CD14-positive monocyte (primary cell): ENCODE results near the gene DIDO1. TPM values are rescaled to one million over a fixed set of nuclear protein-coding genes. Genes with fewer than 3 reads are reported as not detected.

ENCODE experiments used
- DNase-seq, 3 donors: peaks; one replicate each; pipeline ENCODE4 v3.0.0-alpha.2; 2011 to 2022
- H2AFZ ChIP-seq: 2 replicates; pipeline ENCODE4 v1.6.0; 2012; ENCODE audit warnings: mild to moderate bottlenecking, low read depth, low read length, inconsistent platforms; ENCODE audit not compliant: insufficient read depth, poor library complexity, severe bottlenecking
- H3K27ac ChIP-seq, 2 donors: 1 replicate in 1 of 2; 2 replicates in 1 of 2; pipeline ENCODE4 v1.5.1; 2012 to 2013; ENCODE audit warnings: low read length in 2 of 2, control low read depth in 1 of 2, inconsistent platforms in 1 of 2, low read depth in 1 of 2, mild to moderate bottlenecking in 1 of 2
- H3K27me3 ChIP-seq, 2 donors: one replicate each; pipeline versions ENCODE4 v1.6.0 to v1.6.1; 2011 to 2013; ENCODE audit warnings: low read length in 2 of 2; ENCODE audit not compliant: control insufficient read depth in 2 of 2, insufficient read depth in 2 of 2
- H3K36me3 ChIP-seq, 2 donors: replicated peaks in 1 of 2; 1 replicate in 1 of 2; 2 replicates in 1 of 2; pipeline versions ENCODE4 v1.5.1 to v1.6.1; 2012 to 2013; ENCODE audit warnings: low read length in 2 of 2, control low read depth in 1 of 2, inconsistent platforms in 1 of 2, mild to moderate bottlenecking in 1 of 2; ENCODE audit not compliant: insufficient read depth in 2 of 2, control insufficient read depth in 1 of 2
- H3K4me1 ChIP-seq, 2 donors: 1 replicate in 1 of 2; 2 replicates in 1 of 2; pipeline versions ENCODE4 v1.5.1 to v1.6.1; 2012 to 2013; ENCODE audit warnings: low read length in 2 of 2, control low read depth in 1 of 2, inconsistent platforms in 1 of 2, mild to moderate bottlenecking in 1 of 2, moderate library complexity in 1 of 2; ENCODE audit not compliant: insufficient read depth in 2 of 2, control insufficient read depth in 1 of 2
- H3K4me2 ChIP-seq: replicated peaks from 2 replicates; pipeline ENCODE3; 2012; ENCODE audit warnings: low read length, moderate library complexity, mild to moderate bottlenecking; ENCODE audit not compliant: poor library complexity, severe bottlenecking; ENCODE audit errors: extremely low read depth
- H3K4me3 ChIP-seq, 3 experiments: fragments of 200-600 bp in 1 of 3; sonication (generic) in 1 of 3; replicated peaks in 1 of 3; 1 replicate in 2 of 3; 2 replicates in 1 of 3; pipeline ENCODE4 v1.5.1; 2011 to 2013; ENCODE audit warnings: low read length in 3 of 3, mild to moderate bottlenecking in 3 of 3, control low read depth in 2 of 3, low read depth in 2 of 3, inconsistent platforms in 1 of 3, moderate library complexity in 1 of 3
- H3K79me2 ChIP-seq: 2 replicates; pipeline ENCODE4 v1.6.0; 2012; ENCODE audit warnings: mild to moderate bottlenecking, control low read depth, inconsistent platforms, low read length, moderate library complexity; ENCODE audit not compliant: insufficient read depth
- H3K9ac ChIP-seq: 2 replicates; pipeline ENCODE4 v1.6.0; 2017; ENCODE audit warnings: low read length, mild to moderate bottlenecking; ENCODE audit not compliant: insufficient read depth, poor library complexity, severe bottlenecking
- H3K9me3 ChIP-seq, 2 donors: replicated peaks in 1 of 2; 1 replicate in 1 of 2; 2 replicates in 1 of 2; pipeline versions ENCODE4 v1.5.1 to v1.6.1; 2012 to 2013; ENCODE audit warnings: low read length in 2 of 2, control low read depth in 1 of 2; ENCODE audit not compliant: control insufficient read depth in 1 of 2, insufficient read depth in 1 of 2
- H4K20me1 ChIP-seq: 2 replicates; pipeline ENCODE4 v1.6.0; 2012; ENCODE audit warnings: mild to moderate bottlenecking, low read length, control low read depth, moderate library complexity; ENCODE audit not compliant: insufficient read depth
- H3K27ac Mint-ChIP-seq, 7 donors: one replicate each; pipeline ENCODE4 v1.8.0; 2020; ENCODE audit warnings: mild to moderate bottlenecking in 7 of 7, mixed read lengths in 7 of 7, moderate library complexity in 6 of 7, inconsistent platforms in 2 of 7
- H3K27me3 Mint-ChIP-seq, 3 donors: one replicate each; pipeline ENCODE4 v1.8.0; 2021 to 2022; ENCODE audit warnings: low read depth in 3 of 3, mild to moderate bottlenecking in 3 of 3, mixed read lengths in 3 of 3, moderate library complexity in 3 of 3, inconsistent platforms in 1 of 3
- H3K36me3 Mint-ChIP-seq, 2 donors: one replicate each; pipeline ENCODE4 v1.8.0; 2020; ENCODE audit warnings: mixed read lengths in 2 of 2, inconsistent platforms in 1 of 2, mild to moderate bottlenecking in 1 of 2
- H3K4me1 Mint-ChIP-seq: one replicate; pipeline ENCODE4 v1.8.0; 2020; ENCODE audit warnings: mild to moderate bottlenecking, mixed read lengths
- H3K4me3 Mint-ChIP-seq, 2 donors: one replicate each; pipeline ENCODE4 v1.8.0; 2020; ENCODE audit warnings: mild to moderate bottlenecking in 2 of 2, mixed read lengths in 2 of 2, moderate library complexity in 1 of 2
- H3K9me3 Mint-ChIP-seq, 7 donors: one replicate each; pipeline ENCODE4 v1.8.0; 2020 to 2022; ENCODE audit warnings: mixed read lengths in 7 of 7, mild to moderate bottlenecking in 6 of 7, moderate library complexity in 6 of 7, inconsistent platforms in 2 of 7
- CTCF ChIP-seq: fragments of 200-600 bp; IDR thresholded peaks from one replicate; pipeline ENCODE4 v1.8.0; 2022; ENCODE audit warnings: antibody characterized with exemption, mild to moderate bottlenecking
- WGBS: methylation state at CpG from one replicate; pipeline ENCODE4 v1.1.5; 2013; ENCODE audit warnings: missing lambda C conversion rate; ENCODE audit not compliant: insufficient coverage; 5-methylcytosine and 5-hydroxymethylcytosine counted together
- intact Hi-C, 2 donors: fragments of 100-400 bp; cut with micrococcal nuclease; formaldehyde crosslinking; loops; one replicate each; pipeline versions ENCODE4 v1.15.0 to v1.15.1; 2023
- polyA plus RNA-seq, 3 donors: library from polyadenylated mRNA; depleted of rRNA in 1 of 3; unstranded in 2 of 3; stranded (reverse) in 1 of 3; fragments of 300-500 nt in 2 of 3; fragments of >200 nt in 1 of 3; fragmentation: Illumina TruSeq in 2 of 3; gene quantifications; 1 replicate in 2 of 3; 2 replicates in 1 of 3; pipeline ENCODE4 v1.2.3, GENCODE V29; 2012 to 2021

DIDO1 gene
- polyA plus RNA-seq, 3 donors = 8.5 to 23.8 (median 12.9) TPM

- no peak overlapping the region for H3K27ac ChIP-seq
- peaks cover 18 to 22% of the 10 kb centered on the region in 2 donors for H3K36me3 Mint-ChIP-seq
- WGBS = 93% methylated on average over 15 of the region's 16 CpGs
- no peak overlapping the region for H3K27ac Mint-ChIP-seq
- H3K4me1 ChIP-seq = peaks cover 15 to 18% of the 10 kb centered on the region in 2 donors
- no peaks in the 10 kb centered on the region for H3K79me2 ChIP-seq
- peaks cover 6 to 13% of the 10 kb centered on the region in 2 donors for H3K36me3 ChIP-seq
- H2AFZ ChIP-seq = no peak overlapping the region
- intact Hi-C loops = no loop called here
- H3K4me2 ChIP-seq = no peak overlapping the region
- no peaks in the 10 kb centered on the region for H3K27me3 ChIP-seq
- H3K9me3 Mint-ChIP-seq = peaks cover 0 to 8% (median 0%) of the 10 kb centered on the region in 7 donors
- no peak overlapping the region for H3K9ac ChIP-seq
- peaks cover 20% of the 10 kb centered on the region for H3K4me1 Mint-ChIP-seq
- TF ChIP-seq CTCF = no peak
- peaks cover 0 to 5% (median 3%) of the 10 kb centered on the region in 3 donors for H3K27me3 Mint-ChIP-seq
- no peaks in the 10 kb centered on the region for H4K20me1 ChIP-seq
- H3K4me3 ChIP-seq = no peak overlapping the region
- no peak overlapping the region for H3K4me3 Mint-ChIP-seq
- no peaks in the 10 kb centered on the region for H3K9me3 ChIP-seq
- DNase-seq = no peak
Observed at GRCh38 chr20:62841705-62842212, 84.5 kb downstream of the DIDO1 start.

GRCh38 chr20:62840244-62841197 lies 85.8 kb downstream of the DIDO1 start:
- Histone ChIP-seq H3K4me1 (peaks cover 15 to 18% of the 10 kb centered on the region in 2 donors), H3K4me3 (no peak overlapping the region), H3K27me3 (no peaks in the 10 kb centered on the region), H3K9me3 (no peaks in the 10 kb centered on the region), H3K27ac (no peak overlapping the region), H3K36me3 (peaks cover 3% of the 10 kb centered on the region in 2 donors), H3K9ac (no peak overlapping the region), H3K4me2 (no peak overlapping the region), H2AFZ (no peak overlapping the region), H3K79me2 (no peaks in the 10 kb centered on the region), H4K20me1 (no peaks in the 10 kb centered on the region)
- H3K9me3 Mint-ChIP-seq = peaks cover 0 to 8% (median 0%) of the 10 kb centered on the region in 7 donors
- no peak for DNase-seq
- TF ChIP-seq CTCF = no peak
- WGBS = 92% methylated on average over 33 of the region's 45 CpGs
- peaks cover 3 to 5% (median 3%) of the 10 kb centered on the region in 3 donors for H3K27me3 Mint-ChIP-seq
- peaks cover 19% of the 10 kb centered on the region for H3K4me1 Mint-ChIP-seq
- H3K4me3 Mint-ChIP-seq = no peak overlapping the region
- H3K36me3 Mint-ChIP-seq = peaks cover 8 to 14% of the 10 kb centered on the region in 2 donors
- intact Hi-C loops = no loop called here
- H3K27ac Mint-ChIP-seq = peak overlapping the region in 1 of 7 donors; percentile 37
